ENCODE measurements around the gene UNC45A.

DNA sequence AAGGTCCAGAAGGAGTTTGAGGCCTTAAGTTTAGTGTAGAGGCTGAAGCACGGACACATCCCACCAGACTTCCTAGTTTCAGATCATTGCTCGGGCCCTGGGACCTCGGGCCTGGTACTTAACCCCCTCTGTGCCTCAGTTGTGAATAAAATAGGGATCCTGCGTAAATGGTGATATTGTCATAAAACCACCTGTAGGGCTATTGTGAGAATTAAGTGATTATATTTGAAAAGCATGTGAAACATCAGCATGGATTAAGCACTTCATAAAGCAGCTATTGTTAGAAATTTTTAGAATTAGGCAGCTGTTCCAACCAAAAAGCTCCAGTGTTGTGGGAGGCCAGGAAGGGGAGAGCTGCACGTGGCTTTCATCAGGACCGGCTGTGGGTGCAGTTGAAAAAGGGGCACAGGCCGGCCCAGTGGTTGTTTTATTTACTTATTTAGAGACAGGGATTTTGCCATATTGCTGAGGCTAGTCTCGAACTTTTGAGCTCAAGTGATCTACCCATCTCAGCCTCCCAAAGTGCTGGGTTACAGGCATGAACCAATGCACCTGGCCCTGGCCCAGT, 24.0 kb downstream of the UNC45A start:
- TF ChIP-seq, protein P1, sequence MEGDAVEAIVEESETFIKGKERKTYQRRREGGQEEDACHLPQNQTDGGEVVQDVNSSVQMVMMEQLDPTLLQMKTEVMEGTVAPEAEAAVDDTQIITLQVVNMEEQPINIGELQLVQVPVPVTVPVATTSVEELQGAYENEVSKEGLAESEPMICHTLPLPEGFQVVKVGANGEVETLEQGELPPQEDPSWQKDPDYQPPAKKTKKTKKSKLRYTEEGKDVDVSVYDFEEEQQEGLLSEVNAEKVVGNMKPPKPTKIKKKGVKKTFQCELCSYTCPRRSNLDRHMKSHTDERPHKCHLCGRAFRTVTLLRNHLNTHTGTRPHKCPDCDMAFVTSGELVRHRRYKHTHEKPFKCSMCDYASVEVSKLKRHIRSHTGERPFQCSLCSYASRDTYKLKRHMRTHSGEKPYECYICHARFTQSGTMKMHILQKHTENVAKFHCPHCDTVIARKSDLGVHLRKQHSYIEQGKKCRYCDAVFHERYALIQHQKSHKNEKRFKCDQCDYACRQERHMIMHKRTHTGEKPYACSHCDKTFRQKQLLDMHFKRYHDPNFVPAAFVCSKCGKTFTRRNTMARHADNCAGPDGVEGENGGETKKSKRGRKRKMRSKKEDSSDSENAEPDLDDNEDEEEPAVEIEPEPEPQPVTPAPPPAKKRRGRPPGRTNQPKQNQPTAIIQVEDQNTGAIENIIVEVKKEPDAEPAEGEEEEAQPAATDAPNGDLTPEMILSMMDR (IDR thresholded peaks at IDR 0.05) = no peak
- no peak for TF ChIP-seq ZFX (IDR thresholded peaks at IDR 0.05; ENCODE audit: borderline replicate concordance)

Data from 22Rv1 (cell line).